Measurements from ENCODE around the gene SLCO3A1. TPM values are rescaled to one million over a fixed set of nuclear protein-coding genes. Genes with fewer than 3 reads are reported as not detected.

Gene SLCO3A1
- total RNA-seq, 2 experiments from 2014 or later = 4.2 to 4.8 TPM

DNA sequence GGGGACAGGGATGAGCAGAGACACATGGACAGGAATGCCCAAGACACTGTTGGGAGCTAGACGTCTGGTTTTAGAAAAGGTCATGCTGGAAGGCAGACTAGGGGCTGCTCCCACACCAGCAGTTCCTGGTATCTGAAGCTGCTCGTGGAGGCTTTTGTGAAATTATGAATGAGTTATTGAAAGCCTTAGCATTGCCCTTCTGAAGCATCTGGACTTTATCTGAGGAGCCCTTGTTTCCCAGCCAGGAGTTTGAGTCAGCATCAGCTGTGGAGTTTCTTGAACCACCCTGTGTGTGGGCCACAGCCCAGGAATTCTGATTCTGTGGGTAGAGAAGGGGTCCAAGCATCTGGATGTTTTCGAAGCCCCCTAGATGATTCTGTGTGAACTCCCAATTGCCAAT, 258.7 kb downstream of the SLCO3A1 start:
- H3K9me3 Mint-ChIP-seq = no peaks in the 10 kb centered on the region
- TF ChIP-seq, protein P1, sequence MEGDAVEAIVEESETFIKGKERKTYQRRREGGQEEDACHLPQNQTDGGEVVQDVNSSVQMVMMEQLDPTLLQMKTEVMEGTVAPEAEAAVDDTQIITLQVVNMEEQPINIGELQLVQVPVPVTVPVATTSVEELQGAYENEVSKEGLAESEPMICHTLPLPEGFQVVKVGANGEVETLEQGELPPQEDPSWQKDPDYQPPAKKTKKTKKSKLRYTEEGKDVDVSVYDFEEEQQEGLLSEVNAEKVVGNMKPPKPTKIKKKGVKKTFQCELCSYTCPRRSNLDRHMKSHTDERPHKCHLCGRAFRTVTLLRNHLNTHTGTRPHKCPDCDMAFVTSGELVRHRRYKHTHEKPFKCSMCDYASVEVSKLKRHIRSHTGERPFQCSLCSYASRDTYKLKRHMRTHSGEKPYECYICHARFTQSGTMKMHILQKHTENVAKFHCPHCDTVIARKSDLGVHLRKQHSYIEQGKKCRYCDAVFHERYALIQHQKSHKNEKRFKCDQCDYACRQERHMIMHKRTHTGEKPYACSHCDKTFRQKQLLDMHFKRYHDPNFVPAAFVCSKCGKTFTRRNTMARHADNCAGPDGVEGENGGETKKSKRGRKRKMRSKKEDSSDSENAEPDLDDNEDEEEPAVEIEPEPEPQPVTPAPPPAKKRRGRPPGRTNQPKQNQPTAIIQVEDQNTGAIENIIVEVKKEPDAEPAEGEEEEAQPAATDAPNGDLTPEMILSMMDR (IDR thresholded peaks at IDR 0.05) = no peak
- no peaks in the 10 kb centered on the region for H3K27me3 Mint-ChIP-seq
- CTCF ChIA-PET = no interaction called here
- H3K36me3 Mint-ChIP-seq (ENCODE audit: low read depth) = no peaks in the 10 kb centered on the region
- DNase-seq (no peak), ATAC-seq (no peak)
- H3K4me3 Mint-ChIP-seq = no peak overlapping the region
- POLR2A ChIA-PET = interaction anchor here (1.2 kb wide), 1 partner anchor 61 kb away, joined by 3 read pairs; no protein-coding TSS in a partner anchor
- intact Hi-C loops (cut with micrococcal nuclease) = no loop called here
- H3K27ac Mint-ChIP-seq = no peak overlapping the region
- peaks cover 12% of the 10 kb centered on the region for H3K4me1 Mint-ChIP-seq (ENCODE audit: low read depth)

DNA sequence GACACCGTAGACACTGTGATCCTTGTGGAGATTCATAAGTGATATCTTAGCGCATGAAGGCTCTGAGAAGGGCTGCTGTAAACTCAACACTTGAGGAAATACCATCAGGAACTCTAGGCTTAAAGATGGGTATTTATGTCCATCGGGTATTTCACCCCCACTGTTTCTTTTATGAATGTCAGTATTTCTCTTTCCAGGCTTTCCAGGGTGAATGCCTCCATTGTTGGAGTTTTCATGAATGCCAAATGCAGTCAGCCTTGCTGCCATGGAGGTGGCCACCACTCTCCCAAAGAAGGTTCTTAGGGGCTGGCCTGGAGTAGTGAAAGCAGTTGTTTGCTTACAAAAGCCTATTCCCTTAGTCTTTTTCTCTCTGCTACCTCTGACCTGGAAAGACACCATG, 259.2 kb downstream of the SLCO3A1 start:
- Mint-ChIP-seq H3K4me3 (no peak overlapping the region), H3K27ac (no peak overlapping the region), H3K9me3 (no peaks in the 10 kb centered on the region), H3K36me3 (ENCODE audit: low read depth) (no peaks in the 10 kb centered on the region), H3K4me1 (ENCODE audit: low read depth) (peaks cover 12% of the 10 kb centered on the region), H3K27me3 (no peaks in the 10 kb centered on the region)
- ChIA-PET CTCF (no interaction called here), POLR2A (no interaction called here)
- intact Hi-C loops (cut with micrococcal nuclease) = no loop called here
- ATAC-seq (no peak), DNase-seq (no peak)
- TF ChIP-seq, protein P1 (IDR thresholded peaks at IDR 0.05) = no peak

DNA sequence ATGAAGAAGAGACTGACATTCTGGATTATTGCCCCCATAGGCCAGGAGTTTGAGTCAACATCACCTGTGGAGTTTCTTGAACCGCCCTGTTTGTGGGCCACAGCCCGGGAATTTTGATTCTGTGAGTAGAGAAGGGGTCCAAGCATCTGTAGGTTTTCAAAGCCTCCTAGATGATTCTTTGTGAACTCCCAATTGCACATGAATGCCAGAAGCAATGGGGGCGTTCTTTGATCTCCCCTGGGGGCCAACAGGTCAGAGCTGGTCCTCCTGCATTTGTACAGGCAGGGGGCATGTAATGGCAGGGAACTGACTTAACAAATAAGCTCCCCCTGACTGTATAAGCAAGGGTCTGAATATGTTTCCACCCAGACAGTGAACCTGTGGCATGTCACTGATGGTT, 260.3 kb downstream of the SLCO3A1 start:
- Mint-ChIP-seq H3K27me3 (no peaks in the 10 kb centered on the region), H3K4me3 (no peak overlapping the region), H3K9me3 (no peaks in the 10 kb centered on the region), H3K27ac (no peak overlapping the region), H3K36me3 (ENCODE audit: low read depth) (no peaks in the 10 kb centered on the region), H3K4me1 (ENCODE audit: low read depth) (peaks cover 9% of the 10 kb centered on the region)
- ChIA-PET POLR2A (no interaction called here), CTCF (no interaction called here)
- TF ChIP-seq, protein P1 (IDR thresholded peaks at IDR 0.05) = no peak
- no peak for ATAC-seq
- intact Hi-C loops (cut with micrococcal nuclease) = no loop called here
- DNase-seq = no peak

DNA sequence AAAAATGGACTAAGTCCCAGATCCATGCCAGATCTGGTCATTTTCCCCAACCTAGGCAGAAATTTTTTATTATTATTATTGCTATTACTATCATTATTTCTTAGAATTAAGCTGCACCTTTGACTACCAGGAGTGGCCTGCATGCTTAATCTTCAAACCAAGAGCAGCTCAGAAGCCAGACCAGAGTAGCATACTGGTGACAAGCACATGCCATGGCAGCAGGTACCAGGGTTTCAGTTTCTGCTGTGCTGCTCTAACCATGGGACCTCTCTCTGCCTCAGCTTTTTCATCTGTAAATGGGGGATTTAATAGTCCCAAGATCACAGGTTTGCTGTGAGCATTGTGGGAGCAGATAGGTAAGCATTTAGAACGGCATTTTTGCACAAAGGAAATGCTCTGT, 262.3 kb downstream of the SLCO3A1 start:
- Mint-ChIP-seq H3K4me3 (no peak overlapping the region), H3K9me3 (no peaks in the 10 kb centered on the region), H3K36me3 (ENCODE audit: low read depth) (peaks cover 2% of the 10 kb centered on the region), H3K27ac (no peak overlapping the region), H3K4me1 (ENCODE audit: low read depth) (no peaks in the 10 kb centered on the region), H3K27me3 (no peaks in the 10 kb centered on the region)
- intact Hi-C loops (cut with micrococcal nuclease) = no loop called here
- CTCF ChIA-PET = interaction anchor here (1.1 to 1.2 kb wide), 2 partner anchors 14 to 17 kb away, joined by 3 to 4 read pairs; no protein-coding TSS in a partner anchor
- DNase-seq = no peak
- POLR2A ChIA-PET = no interaction called here
- ATAC-seq = no peak
- TF ChIP-seq, protein P1 (IDR thresholded peaks at IDR 0.05) = no peak

DNA sequence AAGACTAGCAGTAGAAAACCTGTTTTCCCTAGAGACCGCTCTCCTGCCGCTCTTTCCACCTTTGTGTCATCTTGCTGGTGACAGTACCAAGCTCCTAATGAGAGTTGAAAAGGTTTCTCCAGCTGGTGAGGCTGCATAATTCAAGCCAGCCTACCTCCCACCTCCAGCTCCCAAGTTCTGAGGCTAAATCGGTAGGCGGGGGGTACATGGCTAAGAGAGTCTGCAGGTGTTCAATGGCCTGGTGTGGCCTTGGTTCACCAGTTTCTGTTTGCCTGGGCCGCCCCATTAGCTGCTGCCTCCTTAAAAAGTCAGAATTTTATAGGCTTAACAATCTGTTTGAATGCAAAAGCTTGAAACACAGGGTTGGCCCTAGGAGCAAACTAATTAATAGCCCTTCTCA, 262.8 kb downstream of the SLCO3A1 start:
- no peaks in the 10 kb centered on the region for H3K9me3 Mint-ChIP-seq
- H3K27ac Mint-ChIP-seq = no peak overlapping the region
- no peak overlapping the region for H3K4me3 Mint-ChIP-seq
- ATAC-seq (no peak), DNase-seq (no peak)
- POLR2A ChIA-PET = no interaction called here
- TF ChIP-seq, protein P1 (IDR thresholded peaks at IDR 0.05) = no peak
- H3K27me3 Mint-ChIP-seq = no peaks in the 10 kb centered on the region
- CTCF ChIA-PET = interaction anchor here (1.1 to 1.2 kb wide), 2 partner anchors 15 to 18 kb away, joined by 3 to 4 read pairs; no protein-coding TSS in a partner anchor
- intact Hi-C loops (cut with micrococcal nuclease) = no loop called here
- H3K36me3 Mint-ChIP-seq (ENCODE audit: low read depth) = peaks cover 6% of the 10 kb centered on the region
- H3K4me1 Mint-ChIP-seq (ENCODE audit: low read depth) = no peaks in the 10 kb centered on the region

Measured in activated CD8-positive, alpha-beta T cell treated with anti-CD3 and anti-CD28 coated beads for 36 hours (primary cell).